ENCODE data around the gene GRHL3. TPM values are rescaled to one million over a fixed set of nuclear protein-coding genes. Genes with fewer than 3 reads are reported as not detected.

The GRHL3 gene
- total and polyA plus RNA-seq, 12 donors = 0.03 TPM; not detected in 11

DNA sequence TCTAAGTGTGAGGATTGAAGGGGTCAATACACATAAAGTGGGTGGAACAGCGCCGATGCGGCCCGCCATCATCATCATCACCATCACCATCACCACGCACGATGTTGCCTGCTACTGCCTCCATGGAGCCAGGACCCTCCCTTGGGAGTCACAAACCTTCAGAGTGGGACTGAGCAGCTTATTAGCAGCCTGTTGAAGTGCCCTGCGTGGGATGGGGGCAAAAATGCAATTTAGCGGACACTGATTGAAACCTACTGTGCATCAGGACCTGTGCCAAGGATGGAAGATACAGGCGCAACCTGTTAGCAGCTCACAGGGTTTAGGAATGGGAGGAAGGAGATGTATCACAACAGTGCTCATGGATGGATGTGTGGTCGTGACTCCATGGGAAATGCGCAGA lies 67.8 kb downstream of the GRHL3 start:
- Histone ChIP-seq H3K4me3 (no peak overlapping the region), H3K9me3 (no peaks in the 10 kb centered on the region), H3K4me1 (peaks cover 0 to 33% (median 5%) of the 10 kb centered on the region in 9 donors), H3K27me3 (no peaks in the 10 kb centered on the region), H3K27ac (no peak overlapping the region), H3K36me3 (peaks cover 0 to 19% (median 0%) of the 10 kb centered on the region in 9 donors)
- DNase-seq = no peak
- no peak for ATAC-seq
- 90 to 95% methylated on average over 11 of the region's 11 CpGs for WGBS, 2 donors
- intact Hi-C loops (cut with DNase I) = no loop called here
- TF ChIP-seq, protein P1, sequence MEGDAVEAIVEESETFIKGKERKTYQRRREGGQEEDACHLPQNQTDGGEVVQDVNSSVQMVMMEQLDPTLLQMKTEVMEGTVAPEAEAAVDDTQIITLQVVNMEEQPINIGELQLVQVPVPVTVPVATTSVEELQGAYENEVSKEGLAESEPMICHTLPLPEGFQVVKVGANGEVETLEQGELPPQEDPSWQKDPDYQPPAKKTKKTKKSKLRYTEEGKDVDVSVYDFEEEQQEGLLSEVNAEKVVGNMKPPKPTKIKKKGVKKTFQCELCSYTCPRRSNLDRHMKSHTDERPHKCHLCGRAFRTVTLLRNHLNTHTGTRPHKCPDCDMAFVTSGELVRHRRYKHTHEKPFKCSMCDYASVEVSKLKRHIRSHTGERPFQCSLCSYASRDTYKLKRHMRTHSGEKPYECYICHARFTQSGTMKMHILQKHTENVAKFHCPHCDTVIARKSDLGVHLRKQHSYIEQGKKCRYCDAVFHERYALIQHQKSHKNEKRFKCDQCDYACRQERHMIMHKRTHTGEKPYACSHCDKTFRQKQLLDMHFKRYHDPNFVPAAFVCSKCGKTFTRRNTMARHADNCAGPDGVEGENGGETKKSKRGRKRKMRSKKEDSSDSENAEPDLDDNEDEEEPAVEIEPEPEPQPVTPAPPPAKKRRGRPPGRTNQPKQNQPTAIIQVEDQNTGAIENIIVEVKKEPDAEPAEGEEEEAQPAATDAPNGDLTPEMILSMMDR (IDR thresholded peaks at IDR 0.05) = no peak

DNA sequence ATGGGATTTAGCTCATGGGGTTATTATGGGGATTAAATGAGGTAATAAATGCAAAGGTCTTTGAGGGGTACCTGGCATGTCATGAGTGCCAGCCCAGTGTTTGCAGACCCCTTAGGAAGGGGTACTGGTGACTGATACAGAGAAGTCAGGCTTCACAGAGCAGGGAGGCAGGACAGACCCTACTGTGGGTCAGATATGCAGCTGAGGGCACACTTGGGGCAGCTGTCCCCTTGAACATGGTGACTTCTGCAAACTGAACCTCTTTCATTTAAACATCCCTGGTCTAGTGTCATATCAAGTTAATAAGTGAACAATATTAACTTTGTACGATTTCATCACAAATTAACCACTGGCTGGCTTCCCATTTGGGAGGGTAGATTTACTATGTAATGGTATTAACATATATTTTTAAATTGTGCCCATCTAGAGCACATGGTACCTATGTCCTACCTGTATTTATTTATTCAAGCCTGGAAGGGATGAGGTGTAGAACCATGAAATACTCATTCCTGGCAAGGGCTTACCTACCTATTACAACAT lies 68.5 kb downstream of the GRHL3 start:
- TF ChIP-seq, protein P1 (IDR thresholded peaks at IDR 0.05) = no peak
- H3K27ac ChIP-seq = no peak overlapping the region
- H3K27me3 ChIP-seq = no peaks in the 10 kb centered on the region
- H3K36me3 ChIP-seq = peaks cover 0 to 12% (median 0%) of the 10 kb centered on the region in 9 donors
- intact Hi-C loops (cut with DNase I) = no loop called here
- H3K4me1 ChIP-seq = peaks cover 0 to 40% (median 13%) of the 10 kb centered on the region in 9 donors
- DNase-seq (no peak), ATAC-seq (no peak)
- H3K4me3 ChIP-seq = no peak overlapping the region
- 76 to 93% methylated on average over 1 of the region's 1 CpG for WGBS, 2 donors
- H3K9me3 ChIP-seq = no peaks in the 10 kb centered on the region

DNA sequence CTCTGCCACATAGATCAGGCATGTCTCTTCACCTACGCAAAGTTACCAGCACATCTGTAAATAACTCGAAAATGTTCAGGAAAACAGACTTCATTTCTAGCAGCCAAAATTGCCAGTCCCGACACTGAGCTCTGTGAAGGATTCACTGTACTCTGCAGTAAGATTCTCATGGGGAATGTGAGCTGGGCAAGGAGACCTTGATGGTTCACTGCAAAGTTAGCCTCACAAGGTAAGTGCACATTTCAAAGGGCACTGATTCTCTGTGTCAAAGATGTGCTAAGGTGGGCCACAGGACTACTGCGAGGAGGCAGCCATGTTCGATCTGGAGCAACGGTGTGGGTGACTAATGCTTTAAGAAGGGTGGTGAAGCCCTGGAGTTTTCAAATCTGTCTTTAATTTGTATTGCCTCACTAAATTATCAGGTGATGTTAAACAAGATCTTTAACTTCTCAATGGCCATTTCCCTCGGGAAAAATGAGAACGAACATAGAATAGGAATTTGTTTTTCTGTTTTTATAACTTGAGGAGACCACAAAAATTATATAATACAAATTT lies 69.3 kb downstream of the GRHL3 start:
- TF ChIP-seq, protein P1 (IDR thresholded peaks at IDR 0.05) = no peak
- Histone ChIP-seq H3K36me3 (peaks cover 0 to 6% (median 0%) of the 10 kb centered on the region in 9 donors), H3K4me3 (no peak overlapping the region), H3K4me1 (peaks cover 0 to 44% (median 15%) of the 10 kb centered on the region in 9 donors), H3K27me3 (no peaks in the 10 kb centered on the region), H3K27ac (no peak overlapping the region), H3K9me3 (no peaks in the 10 kb centered on the region)
- DNase-seq = no peak
- no peak for ATAC-seq
- WGBS, 2 donors = 86 to 91% methylated on average over 8 of the region's 8 CpGs
- intact Hi-C loops (cut with DNase I) = no loop called here

DNA sequence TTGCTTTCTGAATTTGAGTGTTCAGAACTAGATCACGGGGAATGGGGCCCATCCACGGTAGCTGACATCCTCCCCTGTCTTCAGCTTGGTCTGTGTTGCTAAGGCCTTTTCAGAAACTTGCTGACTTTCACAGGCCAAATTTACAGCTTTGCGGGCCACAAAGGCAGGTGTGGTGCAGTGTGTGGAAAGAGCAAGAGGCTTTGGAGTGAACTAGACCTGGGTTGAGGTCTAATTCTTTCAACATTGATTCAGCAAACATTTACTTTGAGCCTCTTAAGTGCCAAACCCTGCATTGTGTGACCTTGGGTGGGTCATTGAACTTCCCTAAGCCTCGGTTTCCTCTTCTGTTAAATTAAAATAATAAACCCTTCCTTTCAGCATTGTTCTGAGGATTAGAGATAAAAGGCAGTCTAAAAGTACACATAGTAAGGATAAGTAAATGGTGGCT lies 70.1 kb downstream of the GRHL3 start:
- intact Hi-C loops (cut with DNase I) = no loop called here
- no peak for DNase-seq
- no peaks in the 10 kb centered on the region for H3K27me3 ChIP-seq
- no peak for ATAC-seq
- H3K9me3 ChIP-seq = no peaks in the 10 kb centered on the region
- H3K27ac ChIP-seq = no peak overlapping the region
- TF ChIP-seq, protein P1 (IDR thresholded peaks at IDR 0.05) = no peak
- no peak overlapping the region for H3K4me3 ChIP-seq
- H3K36me3 ChIP-seq = no peaks in the 10 kb centered on the region
- 90 to 92% methylated on average over 4 of the region's 4 CpGs for WGBS, 2 donors
- H3K4me1 ChIP-seq = peaks cover 0 to 45% (median 15%) of the 10 kb centered on the region in 9 donors

Measured in heart right ventricle (tissue), 16 donors.